Fibroblast of mammary gland (primary cell): ENCODE measurements around the gene FBLN2.

Source experiments
- DNase-seq: peaks from one replicate; pipeline ENCODE4 v3.0.0-alpha.2; 2010; ENCODE audit warnings: low read depth
- H3K4me3 ChIP-seq: 2 replicates; pipeline ENCODE4 v1.5.1; 2011; ENCODE audit warnings: low read depth, mild to moderate bottlenecking, low read length, moderate library complexity; ENCODE audit not compliant: control insufficient read depth
- TF ChIP-seq, protein P1 (sequence below): conservative IDR thresholded peaks from 2 replicates; pipeline ENCODE4 v1.5.1; 2011; ENCODE audit warnings: low read depth, low read length, inconsistent platforms; ENCODE audit not compliant: control insufficient read depth, insufficient read depth

FBLN2 gene

DNA sequence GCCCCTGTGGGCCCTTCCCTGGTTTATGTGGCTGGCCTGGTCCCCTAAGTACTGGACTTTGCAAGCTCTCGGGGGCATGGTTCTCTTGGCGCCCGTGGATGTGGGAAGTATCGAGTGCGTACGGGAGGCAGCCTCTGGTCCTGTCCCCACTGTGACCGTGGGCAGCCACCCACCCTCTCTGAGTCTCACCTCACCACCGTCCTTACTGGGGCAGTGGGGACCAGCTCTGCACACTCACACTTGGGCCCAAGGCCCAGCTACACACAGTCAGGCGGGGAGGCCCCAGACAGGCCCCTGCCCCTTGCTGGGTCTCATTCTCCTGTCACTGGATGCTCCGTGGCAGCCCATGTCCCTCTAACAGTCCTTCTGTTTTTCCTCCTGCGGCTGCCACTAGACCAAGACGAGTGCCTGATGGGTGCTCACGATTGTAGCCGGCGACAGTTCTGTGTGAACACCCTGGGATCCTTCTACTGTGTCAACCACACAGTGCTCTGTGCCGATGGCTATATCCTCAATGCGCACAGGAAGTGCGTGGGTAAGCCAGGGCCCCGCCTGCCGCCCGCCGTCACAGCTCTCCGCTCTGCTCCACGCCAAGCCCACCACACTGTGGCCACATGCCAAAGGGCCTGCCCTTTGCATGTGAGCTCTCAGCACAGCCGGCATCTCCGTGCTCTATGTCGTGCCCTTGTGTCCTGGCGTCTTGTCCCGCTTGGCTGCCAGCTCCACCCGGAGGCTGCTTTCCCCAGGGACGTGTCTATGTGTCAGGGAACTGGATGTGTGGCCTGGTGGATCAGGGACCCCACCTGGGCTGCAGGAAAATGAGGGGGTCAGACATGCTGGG, 72.7 kb downstream of the FBLN2 start:
- TF ChIP-seq, protein P1, sequence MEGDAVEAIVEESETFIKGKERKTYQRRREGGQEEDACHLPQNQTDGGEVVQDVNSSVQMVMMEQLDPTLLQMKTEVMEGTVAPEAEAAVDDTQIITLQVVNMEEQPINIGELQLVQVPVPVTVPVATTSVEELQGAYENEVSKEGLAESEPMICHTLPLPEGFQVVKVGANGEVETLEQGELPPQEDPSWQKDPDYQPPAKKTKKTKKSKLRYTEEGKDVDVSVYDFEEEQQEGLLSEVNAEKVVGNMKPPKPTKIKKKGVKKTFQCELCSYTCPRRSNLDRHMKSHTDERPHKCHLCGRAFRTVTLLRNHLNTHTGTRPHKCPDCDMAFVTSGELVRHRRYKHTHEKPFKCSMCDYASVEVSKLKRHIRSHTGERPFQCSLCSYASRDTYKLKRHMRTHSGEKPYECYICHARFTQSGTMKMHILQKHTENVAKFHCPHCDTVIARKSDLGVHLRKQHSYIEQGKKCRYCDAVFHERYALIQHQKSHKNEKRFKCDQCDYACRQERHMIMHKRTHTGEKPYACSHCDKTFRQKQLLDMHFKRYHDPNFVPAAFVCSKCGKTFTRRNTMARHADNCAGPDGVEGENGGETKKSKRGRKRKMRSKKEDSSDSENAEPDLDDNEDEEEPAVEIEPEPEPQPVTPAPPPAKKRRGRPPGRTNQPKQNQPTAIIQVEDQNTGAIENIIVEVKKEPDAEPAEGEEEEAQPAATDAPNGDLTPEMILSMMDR = no peak
- H3K4me3 ChIP-seq = no peak overlapping the region
- DNase-seq = no peak

DNA sequence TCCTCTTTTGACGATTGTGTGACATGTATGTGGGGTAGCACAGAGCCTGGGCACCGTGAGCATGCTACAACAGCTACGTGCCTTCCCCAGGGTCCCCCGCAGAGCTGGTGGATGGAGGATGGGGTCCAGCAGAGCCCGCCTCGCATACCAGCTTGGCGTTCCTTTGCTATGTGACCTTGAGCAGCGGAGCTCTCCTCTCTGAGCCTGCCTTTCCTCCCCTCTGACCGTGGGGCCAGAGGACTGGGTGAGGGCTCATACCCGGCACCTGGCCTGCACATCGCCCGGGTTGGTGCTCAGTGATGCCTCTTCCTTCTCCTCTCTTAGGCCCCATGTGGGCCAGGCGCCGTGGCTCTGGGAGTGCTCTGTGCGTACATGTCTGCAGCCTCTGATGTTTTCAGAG, 73.4 kb downstream of the FBLN2 start:
- TF ChIP-seq, protein P1 = no peak
- no peak for DNase-seq
- no peak overlapping the region for H3K4me3 ChIP-seq

DNA sequence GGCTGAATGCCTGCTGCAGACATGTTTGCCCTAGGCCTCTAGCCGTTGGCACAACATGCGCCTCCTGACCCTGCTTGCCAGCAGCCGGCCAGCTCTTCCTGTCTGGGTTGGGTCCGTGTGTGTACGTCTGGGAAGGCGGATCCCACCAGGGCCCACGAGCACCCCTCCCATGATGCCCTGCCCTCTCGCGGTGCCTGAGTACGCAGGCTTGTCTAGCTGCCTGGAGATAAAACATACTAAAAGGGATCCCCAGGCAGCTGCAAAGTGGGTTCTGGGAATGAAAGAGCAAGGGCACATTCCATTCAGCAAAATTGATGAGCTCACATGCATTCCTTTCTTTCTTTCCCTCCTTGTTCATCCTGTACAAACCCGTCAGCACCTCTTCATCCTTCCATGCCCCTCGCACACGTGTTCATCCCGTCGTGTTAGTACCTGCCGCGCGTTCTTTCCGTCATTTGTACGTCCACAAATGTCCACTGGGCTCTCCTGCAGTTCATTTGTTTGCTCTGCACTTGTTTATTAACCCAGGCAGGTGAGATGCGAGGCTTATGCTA, 74.3 kb downstream of the FBLN2 start:
- TF ChIP-seq, protein P1 = no peak
- no peak overlapping the region for H3K4me3 ChIP-seq
- DNase-seq = no peak

DNA sequence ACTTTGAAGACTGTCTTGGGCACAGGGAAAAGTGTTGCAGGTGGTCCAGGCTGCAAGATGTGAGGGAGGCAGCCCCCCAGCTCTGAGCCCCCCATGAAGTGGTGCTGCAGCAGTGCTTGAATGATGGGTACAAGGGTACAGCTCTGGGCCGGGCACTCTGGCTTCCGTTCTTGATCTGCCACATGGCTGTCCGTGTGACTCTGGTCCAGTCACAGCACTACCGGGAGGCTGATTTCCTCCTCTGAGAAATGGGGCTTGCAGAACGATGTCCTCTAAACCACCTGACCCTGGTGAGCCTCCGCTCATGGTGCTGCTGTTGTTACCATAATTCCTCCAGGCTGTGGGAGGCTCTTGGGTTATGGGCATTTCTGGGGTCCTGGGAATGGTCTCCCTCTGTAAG, 75.1 kb downstream of the FBLN2 start:
- no peak overlapping the region for H3K4me3 ChIP-seq
- DNase-seq = no peak
- TF ChIP-seq, protein P1 = no peak

DNA sequence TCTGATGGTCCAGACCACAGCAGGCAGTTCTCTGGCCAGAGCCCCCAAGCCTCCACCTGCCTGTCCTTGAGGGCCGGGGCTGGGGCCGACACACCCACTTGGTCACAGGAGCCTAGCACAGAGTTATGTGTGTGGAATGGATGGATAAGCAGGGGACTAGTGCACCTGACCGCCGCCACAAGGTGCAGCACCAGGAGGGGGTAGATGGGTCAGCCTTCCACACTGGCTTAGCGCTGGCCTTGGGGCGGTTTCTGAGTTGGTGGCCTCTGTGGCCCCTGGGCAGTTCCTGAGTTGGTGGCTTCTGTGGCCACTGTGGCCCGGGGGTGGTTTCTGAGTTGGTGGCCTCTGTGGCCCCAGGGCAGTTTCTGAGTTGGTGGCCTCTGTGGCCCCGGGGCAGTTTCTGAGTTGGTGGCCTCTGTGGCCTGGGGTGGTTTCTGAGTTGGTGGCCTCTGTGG, 75.8 kb downstream of the FBLN2 start:
- TF ChIP-seq, protein P1 = no peak
- no peak for DNase-seq
- H3K4me3 ChIP-seq = no peak overlapping the region

DNA sequence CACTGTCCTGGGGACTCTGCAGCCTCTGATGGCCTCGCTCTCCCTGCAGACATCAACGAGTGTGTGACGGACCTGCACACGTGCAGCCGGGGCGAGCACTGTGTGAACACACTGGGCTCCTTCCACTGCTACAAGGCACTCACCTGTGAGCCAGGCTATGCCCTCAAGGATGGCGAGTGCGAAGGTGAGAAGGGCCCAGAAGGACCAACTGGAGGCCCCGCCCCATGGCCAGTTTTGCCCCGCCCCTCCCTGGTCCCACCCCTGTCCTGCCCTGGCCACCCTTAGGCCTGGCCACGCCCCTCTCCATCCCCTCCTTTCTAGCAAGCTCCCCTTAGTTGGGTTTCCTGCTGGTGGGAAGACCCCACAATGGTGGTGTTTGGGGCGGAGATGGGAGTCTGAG, 77.5 kb downstream of the FBLN2 start:
- no peak overlapping the region for H3K4me3 ChIP-seq
- no peak for DNase-seq
- TF ChIP-seq, protein P1 = no peak
